ENCODE data around the gene CORO7.
A peak's percentile ranks its signal among the peaks of the same experiment; 100 is the strongest.

The CORO7 gene

DNA sequence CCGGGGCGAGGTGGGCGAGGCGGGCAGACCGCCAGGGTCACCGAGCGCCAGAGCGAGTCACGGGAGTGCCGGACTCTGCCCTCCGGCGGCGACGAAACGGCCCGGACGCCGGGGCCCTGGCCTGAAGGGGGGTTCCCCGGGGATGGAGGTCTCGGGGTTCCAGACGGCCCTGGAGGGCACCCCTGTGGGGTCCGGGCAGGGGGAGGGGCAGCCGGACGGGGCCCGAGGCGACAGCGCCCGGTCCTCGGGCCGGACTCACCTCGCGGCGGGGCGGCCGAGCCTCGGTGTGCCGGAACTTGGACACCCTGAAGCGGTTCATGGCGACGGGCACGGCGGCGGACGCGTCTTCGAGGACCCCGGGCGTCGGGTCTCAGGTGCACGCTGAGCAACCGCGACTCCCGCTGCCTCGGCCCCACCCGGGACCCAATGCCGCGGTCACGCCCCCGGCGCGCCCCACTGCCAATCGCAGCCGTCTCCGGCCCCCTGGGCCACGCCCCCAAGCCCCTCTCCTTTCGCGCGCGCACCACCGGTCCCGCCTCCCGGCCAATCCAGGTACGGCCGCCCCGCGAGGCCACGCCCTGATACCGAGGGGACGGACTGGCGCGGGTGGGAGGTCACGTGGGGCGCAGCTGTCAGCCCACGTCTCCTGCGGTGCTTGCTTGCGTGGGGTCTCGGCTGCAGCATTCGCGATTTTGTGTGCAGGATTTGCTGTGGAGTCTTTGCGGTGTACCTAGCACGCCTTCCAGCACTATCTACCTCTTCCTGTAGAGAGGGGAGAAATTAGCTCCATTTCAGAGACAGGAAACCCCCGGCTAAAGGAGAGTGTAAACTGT, at the start of gene CORO7:
CORO7 (minus strand) TSS at position 397 of the 833 bp plus-strand sequence; CDS start at position 319, 78 bp downstream.
- DNase-seq (ENCODE audit: low read depth in 2 of 2), result peak; percentile 94 to 99

GRCh38 chr16:4463522-4464163, 47.2 kb upstream of the CORO7 start:
- no peak for DNase-seq (ENCODE audit: low read depth in 2 of 2)

DNA sequence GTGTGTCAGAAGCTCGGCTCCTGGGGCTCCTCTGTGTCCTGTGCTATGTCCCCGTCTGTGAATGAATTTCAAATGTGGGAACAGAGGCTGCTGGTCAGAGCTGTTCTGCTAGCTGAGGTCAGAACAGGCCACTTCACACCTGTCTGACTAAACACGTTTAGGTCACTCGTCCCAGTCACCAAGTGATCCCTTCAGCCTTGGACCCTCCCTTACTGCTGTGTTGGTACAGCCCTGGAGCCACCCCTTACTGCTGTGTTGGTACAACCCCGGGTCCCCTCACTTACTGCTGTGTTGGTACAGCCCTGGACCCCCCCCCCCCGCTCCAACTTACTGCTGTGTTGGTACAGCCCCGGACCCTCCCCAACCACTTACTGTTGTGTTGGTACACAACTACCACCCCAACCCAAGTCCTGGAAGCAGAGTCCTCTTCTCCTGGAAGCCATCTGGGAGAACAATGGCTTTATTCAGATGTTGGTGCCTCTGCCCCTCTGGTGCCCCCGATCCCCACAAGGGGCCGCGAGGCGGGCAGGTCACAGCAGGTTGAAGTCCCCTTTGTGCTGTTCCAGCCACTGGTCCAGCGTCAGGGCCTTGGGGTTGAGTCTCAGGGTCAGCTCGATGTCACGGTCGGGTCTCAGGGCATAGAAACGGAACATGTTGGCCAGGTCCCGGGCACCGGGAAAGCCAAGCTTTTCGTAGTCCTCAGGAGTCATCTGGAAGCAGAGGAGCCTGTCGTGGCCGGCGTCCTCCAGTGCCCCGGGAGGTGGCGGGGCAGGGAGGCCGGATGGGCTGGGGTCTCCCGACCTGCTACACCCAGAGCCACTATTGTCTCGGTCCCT, 45.1 kb upstream of the CORO7 start:
- DNase-seq (ENCODE audit: low read depth in 2 of 2), result no peak

DNA sequence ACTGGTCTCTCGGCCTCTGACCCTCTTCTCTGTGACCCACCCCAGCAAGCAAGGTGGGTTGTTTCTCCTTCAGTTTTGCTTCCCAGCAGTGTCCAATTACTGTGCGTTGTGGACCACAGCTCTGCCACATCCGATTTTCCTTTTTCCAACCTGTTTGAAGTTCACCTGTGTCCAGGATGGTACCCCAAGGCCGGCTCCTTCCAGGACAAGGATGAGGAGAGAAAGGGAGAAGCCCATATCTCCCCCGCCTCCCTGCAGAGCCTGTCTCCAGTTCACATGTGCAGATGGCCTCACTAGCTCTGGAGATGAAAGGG, 44.5 kb upstream of the CORO7 start:
- no peak for DNase-seq (ENCODE audit: low read depth in 2 of 2)

DNA sequence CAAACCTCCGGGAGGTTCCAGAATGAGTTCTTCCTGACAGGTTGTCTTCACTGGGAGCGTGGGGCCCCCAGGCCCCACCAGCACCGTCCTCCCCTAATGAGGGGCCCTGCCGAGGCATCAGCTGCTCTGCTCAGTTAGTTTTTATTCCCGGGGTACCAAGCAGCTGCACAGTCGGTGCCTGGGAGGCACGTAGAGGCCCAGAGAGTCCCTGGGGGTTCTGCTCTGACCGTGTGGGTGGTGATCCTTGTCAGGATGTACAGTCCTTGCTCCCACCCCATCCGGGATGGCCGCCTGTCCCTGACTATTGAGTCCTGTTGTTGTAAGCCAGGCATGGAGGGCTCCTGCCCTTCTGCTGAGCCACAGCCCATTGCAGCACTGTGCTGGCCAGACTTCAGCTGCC, 39.6 kb upstream of the CORO7 start:
- DNase-seq (ENCODE audit: low read depth in 2 of 2), result no peak

- DNase-seq (ENCODE audit: low read depth in 2 of 2), result no peak
Observed at GRCh38 chr16:4455081-4455480, 38.7 kb upstream of the CORO7 start.

DNA sequence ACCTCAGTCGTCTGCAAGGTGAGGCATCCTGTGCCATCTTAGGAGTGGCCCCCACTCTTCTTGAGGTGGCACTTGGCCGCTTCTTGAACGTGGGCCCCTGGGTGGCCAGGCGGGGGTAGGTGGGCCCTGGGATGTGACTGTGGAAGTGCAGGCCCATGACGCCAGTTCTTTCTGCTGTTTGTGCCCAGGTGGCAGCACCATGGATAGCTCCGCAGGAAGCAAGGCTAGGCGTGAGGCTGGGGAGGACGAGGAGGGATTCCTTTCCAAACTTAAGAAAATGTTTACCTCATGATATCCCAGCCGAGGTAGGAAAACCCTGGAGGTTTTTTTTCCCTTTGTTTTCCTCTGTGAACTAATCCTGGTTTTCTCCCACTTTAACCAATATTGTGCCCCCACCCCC, 38.2 kb upstream of the CORO7 start:
- DNase-seq (ENCODE audit: low read depth in 2 of 2), result no peak

DNA sequence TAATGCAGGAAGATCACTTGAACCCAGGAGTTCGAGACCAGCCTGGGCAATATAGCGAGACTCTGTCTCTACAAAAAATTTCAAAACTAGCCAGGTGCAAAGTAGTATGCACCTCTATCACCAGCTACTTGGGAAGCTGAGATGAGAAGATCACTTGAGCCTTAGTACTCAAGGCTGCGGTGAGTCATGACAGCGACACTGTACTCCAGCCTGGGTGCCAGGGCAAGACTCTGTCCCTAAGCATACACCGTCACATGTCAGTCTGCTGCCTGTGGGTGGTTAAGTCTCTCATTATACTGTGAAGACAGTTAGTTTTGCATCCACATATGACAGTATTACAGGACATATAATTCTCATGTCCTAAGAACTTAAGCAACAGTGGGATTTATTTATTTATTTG, 36.3 kb upstream of the CORO7 start:
- DNase-seq (ENCODE audit: low read depth in 2 of 2), result no peak

DNA sequence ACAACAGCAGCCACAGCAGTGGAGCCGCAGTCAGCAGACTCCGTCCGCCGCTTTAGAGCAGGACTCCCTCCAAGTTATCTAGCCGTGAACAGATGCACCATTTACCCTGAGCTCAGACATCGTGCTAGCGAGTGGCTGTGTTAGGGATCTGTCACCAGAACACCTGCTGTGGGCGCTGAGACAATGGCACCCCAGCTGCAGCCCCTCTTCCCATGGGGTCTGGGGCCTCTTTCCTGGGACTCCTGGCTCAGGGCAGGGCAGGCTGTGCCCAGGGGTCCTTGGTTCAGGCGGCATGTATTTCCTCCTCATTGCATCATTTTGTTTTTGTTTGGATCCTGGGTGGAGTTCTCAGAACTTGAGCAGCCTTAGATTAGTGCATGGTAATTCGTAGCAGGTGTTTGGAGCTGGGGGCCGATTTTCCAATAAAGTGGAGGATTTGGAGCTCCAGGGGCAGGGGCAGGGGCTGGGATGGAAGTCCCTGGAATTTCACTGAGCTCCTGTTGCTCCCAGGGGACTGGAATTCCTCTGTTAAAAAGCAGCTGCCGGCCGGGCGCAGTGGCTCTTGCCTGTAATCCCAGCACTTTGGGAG, 34.6 kb upstream of the CORO7 start:
- no peak for DNase-seq (ENCODE audit: low read depth in 2 of 2)

GRCh38 chr16:4450430-4450829, 34.0 kb upstream of the CORO7 start:
- no peak for DNase-seq (ENCODE audit: low read depth in 2 of 2)

GRCh38 chr16:4443986-4444385, 27.6 kb upstream of the CORO7 start:
- no peak for DNase-seq (ENCODE audit: low read depth in 2 of 2)

- DNase-seq (ENCODE audit: low read depth in 2 of 2), result no peak
Observed at GRCh38 chr16:4443271-4443670, 26.9 kb upstream of the CORO7 start.

DNA sequence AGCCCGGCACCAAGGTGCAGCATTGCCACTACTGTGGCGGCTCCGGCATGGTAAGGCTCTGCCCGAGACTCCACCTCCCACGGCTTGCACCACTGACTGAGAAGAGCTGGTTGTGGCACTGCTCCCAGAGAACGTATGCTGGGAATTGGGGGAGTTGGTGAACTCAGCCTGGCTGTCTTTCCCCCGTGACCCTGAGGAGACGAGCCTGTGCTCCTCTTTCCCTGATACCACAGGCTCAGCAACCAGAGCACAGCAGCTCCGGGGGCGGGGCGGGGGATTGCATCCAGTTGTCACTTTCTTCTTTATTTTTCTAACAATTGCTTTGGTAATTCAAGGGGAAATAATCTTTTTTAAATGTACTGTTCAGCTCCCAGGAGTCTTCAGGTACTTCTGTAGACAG, 26.0 kb upstream of the CORO7 start:
- no peak for DNase-seq (ENCODE audit: low read depth in 2 of 2)

DNA sequence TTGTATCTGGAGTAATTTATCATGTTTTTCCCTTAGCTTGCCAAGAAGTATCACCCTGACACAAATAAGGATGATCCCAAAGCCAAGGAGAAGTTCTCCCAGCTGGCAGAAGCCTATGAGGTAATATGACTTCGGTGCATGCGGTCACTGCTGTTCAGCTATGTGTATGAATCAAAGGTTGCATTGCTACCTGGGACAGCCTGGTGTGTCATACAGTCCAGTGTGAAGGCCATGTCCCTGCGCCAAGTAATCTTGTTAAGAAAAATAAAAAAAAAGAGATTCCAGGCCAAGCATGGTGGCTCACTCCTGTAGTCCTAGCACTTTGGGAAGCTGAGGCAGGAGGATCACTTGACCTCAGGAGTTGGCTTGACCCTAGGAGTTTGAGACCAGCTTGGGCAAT, 21.0 kb upstream of the CORO7 start:
- no peak for DNase-seq (ENCODE audit: low read depth in 2 of 2)

GRCh38 chr16:4435337-4436067, 19.1 kb upstream of the CORO7 start:
- DNase-seq (ENCODE audit: low read depth in 2 of 2), result no peak

GRCh38 chr16:4433914-4434787, 17.8 kb upstream of the CORO7 start:
- DNase-seq (ENCODE audit: low read depth in 2 of 2), result no peak

DNA sequence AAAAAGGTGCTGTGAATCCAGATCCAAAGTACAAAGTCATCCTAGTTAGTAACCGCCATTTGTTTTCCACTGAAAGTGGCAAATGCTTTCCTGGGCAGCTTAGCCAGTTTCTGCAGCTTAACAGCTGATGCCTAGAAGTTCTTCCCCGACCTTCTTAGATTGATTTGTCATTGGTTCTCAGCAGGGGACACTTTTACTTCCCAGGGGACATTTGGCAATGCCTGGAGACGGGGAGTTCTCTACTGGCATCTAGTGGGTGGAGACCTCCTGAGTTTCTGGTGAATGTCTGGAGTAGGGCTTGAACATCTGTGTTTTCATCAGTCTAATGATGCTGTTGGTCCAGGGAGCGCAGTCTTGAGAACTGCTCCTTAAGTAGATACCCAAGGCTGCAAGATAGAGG, 16.8 kb upstream of the CORO7 start:
- DNase-seq (ENCODE audit: low read depth in 2 of 2), result no peak

- DNase-seq (ENCODE audit: low read depth in 2 of 2), result no peak
Observed at GRCh38 chr16:4431023-4431422, 14.6 kb upstream of the CORO7 start.

GRCh38 chr16:4428500-4428899, 12.1 kb upstream of the CORO7 start:
- no peak for DNase-seq (ENCODE audit: low read depth in 2 of 2)

GRCh38 chr16:4426722-4427372, 10.5 kb upstream of the CORO7 start:
- DNase-seq (ENCODE audit: low read depth in 2 of 2), result no peak
